SKM-1 treated with dmso at 0.1 percent for 144 hours (cell line): ENCODE results near the gene CAPG.
"Not testable (repeated sequence)": the region's sequence is repeated elsewhere in the genome, so short reads cannot be mapped to it uniquely, and the experiment has no call there.

Experiments used
- DNase-seq: peaks from one replicate; lab custom pipeline; 2025; ENCODE audit not compliant: unreplicated experiment; lab: John Stamatoyannopoulos, UW

CAPG gene

GRCh38 chr2:85398426-85399182 is 11.6 kb downstream of the CAPG start:
- DNase-seq, result no peak

GRCh38 chr2:85397925-85398331 is 12.2 kb downstream of the CAPG start:
- no peak for DNase-seq

GRCh38 chr2:85396531-85397470 is 13.4 kb downstream of the CAPG start:
- no peak for DNase-seq

- no peak for DNase-seq
These were observed 14.2 kb downstream of the CAPG start for GRCh38 chr2:85395912-85396475.

GRCh38 chr2:85394976-85395375 is 15.2 kb downstream of the CAPG start:
- DNase-seq, result no peak

- DNase-seq, result no peak
These were observed 15.9 kb downstream of the CAPG start for GRCh38 chr2:85394261-85394681.

- no peak for DNase-seq
These were observed 16.3 kb downstream of the CAPG start for GRCh38 chr2:85393836-85394235.

- peak; percentile 43 for DNase-seq
These were observed 19.1 kb downstream of the CAPG start for GRCh38 chr2:85390941-85391669.

GRCh38 chr2:85388878-85389538 is 21.2 kb downstream of the CAPG start:
- no peak for DNase-seq

- no peak for DNase-seq
These were observed 22.4 kb downstream of the CAPG start for GRCh38 chr2:85387754-85388153.

GRCh38 chr2:85385746-85386145 is 24.4 kb downstream of the CAPG start:
- DNase-seq, result no peak

GRCh38 chr2:85383850-85384249 is 26.3 kb downstream of the CAPG start:
- no peak for DNase-seq

GRCh38 chr2:85383151-85383550 is 27.0 kb downstream of the CAPG start:
- not testable (repeated sequence) for DNase-seq

- no peak for DNase-seq
These were observed 30.1 kb downstream of the CAPG start for GRCh38 chr2:85380048-85380447.

GRCh38 chr2:85378257-85378656 is 31.9 kb downstream of the CAPG start:
- DNase-seq, result no peak

- no peak for DNase-seq
These were observed 33.1 kb downstream of the CAPG start for GRCh38 chr2:85377083-85377482.

GRCh38 chr2:85376291-85377065 is 33.7 kb downstream of the CAPG start:
- DNase-seq, result no peak

- no peak for DNase-seq
These were observed 39.1 kb downstream of the CAPG start for GRCh38 chr2:85371045-85371444.

- no peak for DNase-seq
These were observed 40.7 kb downstream of the CAPG start for GRCh38 chr2:85369500-85369899.

- DNase-seq, result no peak
These were observed 41.2 kb downstream of the CAPG start for GRCh38 chr2:85368921-85369320.
